K562 (cell line): Measurements from ENCODE around the gene CRK. TPM values are rescaled to one million over a fixed set of nuclear protein-coding genes. Genes with fewer than 3 reads are reported as not detected.

Experiments
- GABPB1 ChIP-seq: sonication (generic); formaldehyde crosslinking; IDR thresholded peaks from 2 replicates; pipeline ENCODE4 v1.8.0; 2022; ENCODE audit warnings: mild to moderate bottlenecking, missing genetic modification reagents
- HNRNPUL1 ChIP-seq: fragments of 200-400 bp; formaldehyde crosslinking; IDR thresholded peaks from 2 replicates; pipeline ENCODE4 v1.6.1; 2017; ENCODE audit warnings: low read length
- NFIX ChIP-seq: fragments of 250-450 bp; sonication (Bioruptor Pico); IDR thresholded peaks from 2 replicates; pipeline ENCODE4 v1.4.0; 2020; ENCODE audit warnings: low read depth, mild to moderate bottlenecking, moderate library complexity
- SRSF1 ChIP-seq: fragments of 200-400 bp; formaldehyde crosslinking; IDR thresholded peaks from 2 replicates; pipeline ENCODE4 v1.6.1; 2017; ENCODE audit warnings: mild to moderate bottlenecking, low read depth, low read length, moderate library complexity
- SRSF7 ChIP-seq: fragments of 200-400 bp; formaldehyde crosslinking; optimal IDR thresholded peaks from 2 replicates; pipeline ENCODE3; 2017; ENCODE audit warnings: mild to moderate bottlenecking, low read depth, low read length
- polyA plus RNA-seq, 8 experiments: library from polyadenylated mRNA; depleted of rRNA in 4 of 8; stranded (reverse) in 5 of 8; unstranded in 3 of 8; fragments of >200 nt; fragmentation: Nextera tagmentation in 2 of 8; fragmentation: Illumina TruSeq in 1 of 8; extraction: Ambion mirVana in 2 of 8; extraction: Trizol in 1 of 8; gene quantifications; 2 replicates each; pipeline versions ENCODE4 v1.2.1 to v1.2.3, GENCODE V29; 2011 to 2014; ENCODE audit warnings: inconsistent platforms in 1 of 8, missing spikeins in 1 of 8
- total RNA-seq, 7 experiments: library from RNA; depleted of rRNA in 6 of 7; stranded (reverse); fragments of >200 nt in 6 of 7; fragmentation: Illumina TruSeq in 2 of 7; extraction: Trizol in 2 of 7; gene quantifications; 2 replicates each; pipeline versions ENCODE4 v1.2.1 to v1.2.3, GENCODE V29; 2011 to 2021; ENCODE audit warnings: low replicate concordance in 1 of 7
- TF ChIP-seq, protein P1 (sequence below), 3 experiments: fragments of 200-800 bp in 1 of 3; fragments of 250-450 bp in 1 of 3; fragments of 450-650 bp in 1 of 3; sonication (Bioruptor Pico) in 1 of 3; sonication (Bioruptor generic) in 1 of 3; formaldehyde crosslinking in 1 of 3; IDR thresholded peaks; 2 replicates each; pipeline versions ENCODE4 v1.6.1 to v1.8.0; 2016 to 2022; ENCODE audit warnings: mild to moderate bottlenecking in 2 of 3, missing genetic modification characterization in 2 of 3, missing compliant biosample characterization in 1 of 3, moderate library complexity in 1 of 3
- TF ChIP-seq, protein P2 (sequence below): sonication (generic); formaldehyde crosslinking; IDR thresholded peaks from 2 replicates; pipeline ENCODE4 v1.8.0; 2022; ENCODE audit warnings: mild to moderate bottlenecking, missing genetic modification reagents

CRK gene
- total and polyA plus RNA-seq, 9 of the 15 experiments (the other 6 are each of a cell fraction or from before 2014, with no cell fraction given), result 13.1 to 40.2 (median 26.1) TPM

DNA sequence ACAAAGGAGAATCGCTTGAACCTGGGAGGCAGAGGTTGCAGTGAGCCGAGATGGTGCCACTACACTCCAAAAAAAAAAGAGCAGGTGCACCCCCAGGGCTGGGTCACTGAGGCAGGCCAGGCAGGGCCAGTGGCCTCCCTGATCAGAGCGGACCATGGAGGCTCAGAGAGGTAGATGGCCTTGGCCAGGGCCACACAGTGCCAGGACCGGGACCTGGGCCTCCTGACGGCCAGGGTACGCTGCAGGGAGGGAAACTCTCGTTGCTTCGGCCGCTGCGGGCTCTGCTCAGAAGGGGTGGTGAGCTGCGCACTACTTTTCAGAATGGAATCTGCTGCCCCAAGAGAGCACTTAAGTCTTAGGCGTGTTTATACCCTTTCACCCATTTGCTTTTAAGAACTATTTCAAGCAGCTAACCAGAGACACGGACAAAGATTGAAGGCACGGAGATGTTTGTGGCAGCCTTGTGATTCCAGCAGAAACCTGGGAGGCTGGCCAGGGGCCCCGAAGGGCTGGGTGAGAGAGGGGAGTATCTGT lies 19.4 kb upstream of the CRK start (continued):
- TF ChIP-seq, protein P1, sequence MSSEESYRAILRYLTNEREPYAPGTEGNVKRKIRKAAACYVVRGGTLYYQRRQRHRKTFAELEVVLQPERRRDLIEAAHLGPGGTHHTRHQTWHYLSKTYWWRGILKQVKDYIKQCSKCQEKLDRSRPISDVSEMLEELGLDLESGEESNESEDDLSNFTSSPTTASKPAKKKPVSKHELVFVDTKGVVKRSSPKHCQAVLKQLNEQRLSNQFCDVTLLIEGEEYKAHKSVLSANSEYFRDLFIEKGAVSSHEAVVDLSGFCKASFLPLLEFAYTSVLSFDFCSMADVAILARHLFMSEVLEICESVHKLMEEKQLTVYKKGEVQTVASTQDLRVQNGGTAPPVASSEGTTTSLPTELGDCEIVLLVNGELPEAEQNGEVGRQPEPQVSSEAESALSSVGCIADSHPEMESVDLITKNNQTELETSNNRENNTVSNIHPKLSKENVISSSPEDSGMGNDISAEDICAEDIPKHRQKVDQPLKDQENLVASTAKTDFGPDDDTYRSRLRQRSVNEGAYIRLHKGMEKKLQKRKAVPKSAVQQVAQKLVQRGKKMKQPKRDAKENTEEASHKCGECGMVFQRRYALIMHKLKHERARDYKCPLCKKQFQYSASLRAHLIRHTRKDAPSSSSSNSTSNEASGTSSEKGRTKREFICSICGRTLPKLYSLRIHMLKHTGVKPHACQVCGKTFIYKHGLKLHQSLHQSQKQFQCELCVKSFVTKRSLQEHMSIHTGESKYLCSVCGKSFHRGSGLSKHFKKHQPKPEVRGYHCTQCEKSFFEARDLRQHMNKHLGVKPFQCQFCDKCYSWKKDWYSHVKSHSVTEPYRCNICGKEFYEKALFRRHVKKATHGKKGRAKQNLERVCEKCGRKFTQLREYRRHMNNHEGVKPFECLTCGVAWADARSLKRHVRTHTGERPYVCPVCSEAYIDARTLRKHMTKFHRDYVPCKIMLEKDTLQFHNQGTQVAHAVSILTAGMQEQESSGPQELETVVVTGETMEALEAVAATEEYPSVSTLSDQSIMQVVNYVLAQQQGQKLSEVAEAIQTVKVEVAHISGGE (CRISPR knock-in tag; IDR thresholded peaks at IDR 0.05), result no peak
- TF ChIP-seq HNRNPUL1 (no peak), SRSF7 (no peak), SRSF1 (no peak), NFIX (no peak), GABPB1 (CRISPR knock-in tag) (no peak)
- TF ChIP-seq, protein P2, sequence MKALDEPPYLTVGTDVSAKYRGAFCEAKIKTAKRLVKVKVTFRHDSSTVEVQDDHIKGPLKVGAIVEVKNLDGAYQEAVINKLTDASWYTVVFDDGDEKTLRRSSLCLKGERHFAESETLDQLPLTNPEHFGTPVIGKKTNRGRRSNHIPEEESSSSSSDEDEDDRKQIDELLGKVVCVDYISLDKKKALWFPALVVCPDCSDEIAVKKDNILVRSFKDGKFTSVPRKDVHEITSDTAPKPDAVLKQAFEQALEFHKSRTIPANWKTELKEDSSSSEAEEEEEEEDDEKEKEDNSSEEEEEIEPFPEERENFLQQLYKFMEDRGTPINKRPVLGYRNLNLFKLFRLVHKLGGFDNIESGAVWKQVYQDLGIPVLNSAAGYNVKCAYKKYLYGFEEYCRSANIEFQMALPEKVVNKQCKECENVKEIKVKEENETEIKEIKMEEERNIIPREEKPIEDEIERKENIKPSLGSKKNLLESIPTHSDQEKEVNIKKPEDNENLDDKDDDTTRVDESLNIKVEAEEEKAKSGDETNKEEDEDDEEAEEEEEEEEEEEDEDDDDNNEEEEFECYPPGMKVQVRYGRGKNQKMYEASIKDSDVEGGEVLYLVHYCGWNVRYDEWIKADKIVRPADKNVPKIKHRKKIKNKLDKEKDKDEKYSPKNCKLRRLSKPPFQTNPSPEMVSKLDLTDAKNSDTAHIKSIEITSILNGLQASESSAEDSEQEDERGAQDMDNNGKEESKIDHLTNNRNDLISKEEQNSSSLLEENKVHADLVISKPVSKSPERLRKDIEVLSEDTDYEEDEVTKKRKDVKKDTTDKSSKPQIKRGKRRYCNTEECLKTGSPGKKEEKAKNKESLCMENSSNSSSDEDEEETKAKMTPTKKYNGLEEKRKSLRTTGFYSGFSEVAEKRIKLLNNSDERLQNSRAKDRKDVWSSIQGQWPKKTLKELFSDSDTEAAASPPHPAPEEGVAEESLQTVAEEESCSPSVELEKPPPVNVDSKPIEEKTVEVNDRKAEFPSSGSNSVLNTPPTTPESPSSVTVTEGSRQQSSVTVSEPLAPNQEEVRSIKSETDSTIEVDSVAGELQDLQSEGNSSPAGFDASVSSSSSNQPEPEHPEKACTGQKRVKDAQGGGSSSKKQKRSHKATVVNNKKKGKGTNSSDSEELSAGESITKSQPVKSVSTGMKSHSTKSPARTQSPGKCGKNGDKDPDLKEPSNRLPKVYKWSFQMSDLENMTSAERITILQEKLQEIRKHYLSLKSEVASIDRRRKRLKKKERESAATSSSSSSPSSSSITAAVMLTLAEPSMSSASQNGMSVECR (CRISPR knock-in tag), result no peak
